ENCODE results near the gene CSF3. TPM values are rescaled to one million over a fixed set of nuclear protein-coding genes. Genes with fewer than 3 reads are reported as not detected.

Gene CSF3
- total RNA-seq: not detected
- total RNA-seq (2013): not detected

- Mint-ChIP-seq H3K36me3 (no peaks in the 10 kb centered on the region), H3K4me1 (peaks cover 0 to 20% of the 10 kb centered on the region in 2 donors), H3K9me3 (no peaks in the 10 kb centered on the region), H3K27me3 (ENCODE audit: low read depth in 2 of 2) (peaks cover 0 to 2% of the 10 kb centered on the region in 2 donors), H3K27ac (no peak within 1 kb of the TSS), H3K4me3 (no peak within 1 kb of the TSS)
- 57% methylated on average over 20 of the region's 20 CpGs for WGBS (ENCODE audit: insufficient coverage)
- intact Hi-C loops (cut with micrococcal nuclease): no loop called here
- no peak for TF ChIP-seq CTCF (IDR thresholded peaks at IDR 0.05)
- no peak for ATAC-seq
- H3K9me3 ChIP-seq (ENCODE audit: control insufficient read depth, insufficient read depth, low read length): no peaks in the 10 kb centered on the region
- no peak within 1 kb of the TSS for H3K27ac ChIP-seq (ENCODE audit: low read length)
- no peak for DNase-seq
- peaks cover 10% of the 10 kb centered on the region for H3K36me3 ChIP-seq (ENCODE audit: control insufficient read depth, insufficient read depth, low read length)
- H3K4me3 ChIP-seq (ENCODE audit: low read length): no peak within 1 kb of the TSS
- H3K4me1 ChIP-seq (ENCODE audit: control insufficient read depth, insufficient read depth, low read length): peaks cover 24% of the 10 kb centered on the region
- no peaks in the 10 kb centered on the region for H3K27me3 ChIP-seq (ENCODE audit: control insufficient read depth, insufficient read depth, low read length)
Observed at GRCh38 chr17:40015005-40015997, at the start of gene CSF3. CSF3 (plus strand) TSS chr17:40015440; CDS start chr17:40015475, 35 bp downstream.

GRCh38 chr17:39966771-39967170 lies 48.5 kb upstream of the CSF3 start:
- Histone ChIP-seq H3K36me3 (ENCODE audit: control insufficient read depth, insufficient read depth, low read length) (no peaks in the 10 kb centered on the region), H3K4me1 (ENCODE audit: control insufficient read depth, insufficient read depth, low read length) (peaks cover 46% of the 10 kb centered on the region), H3K4me3 (ENCODE audit: low read length) (no peak overlapping the region), H3K27me3 (ENCODE audit: control insufficient read depth, insufficient read depth, low read length) (no peaks in the 10 kb centered on the region), H3K27ac (ENCODE audit: low read length) (peak overlapping the region; percentile 29), H3K9me3 (ENCODE audit: control insufficient read depth, insufficient read depth, low read length) (no peaks in the 10 kb centered on the region)
- Mint-ChIP-seq H3K27ac (peak overlapping the region; percentile 49 to 83), H3K36me3 (no peaks in the 10 kb centered on the region), H3K27me3 (ENCODE audit: low read depth in 2 of 2) (peaks cover 26 to 30% of the 10 kb centered on the region in 2 donors), H3K4me3 (peak overlapping the region; percentile 7), H3K4me1 (peaks cover 0 to 19% of the 10 kb centered on the region in 2 donors), H3K9me3 (no peaks in the 10 kb centered on the region)
- no peak for TF ChIP-seq CTCF (IDR thresholded peaks at IDR 0.05)
- intact Hi-C loops (cut with micrococcal nuclease): no loop called here
- DNase-seq: no peak
- 89% methylated on average over 6 of the region's 6 CpGs for WGBS (ENCODE audit: insufficient coverage)
- ATAC-seq: peak in 2 of 3 donors; percentile 49 to 55

- no peaks in the 10 kb centered on the region for H3K9me3 ChIP-seq (ENCODE audit: control insufficient read depth, insufficient read depth, low read length)
- H3K36me3 Mint-ChIP-seq: no peaks in the 10 kb centered on the region
- TF ChIP-seq CTCF (IDR thresholded peaks at IDR 0.05): no peak
- H3K27ac ChIP-seq (ENCODE audit: low read length): no peak overlapping the region
- no peak overlapping the region for H3K4me3 Mint-ChIP-seq
- H3K36me3 ChIP-seq (ENCODE audit: control insufficient read depth, insufficient read depth, low read length): no peaks in the 10 kb centered on the region
- 82% methylated on average over 2 of the region's 2 CpGs for WGBS (ENCODE audit: insufficient coverage)
- ATAC-seq: no peak
- peaks cover 28 to 37% of the 10 kb centered on the region in 2 donors for H3K27me3 Mint-ChIP-seq (ENCODE audit: low read depth in 2 of 2)
- no peaks in the 10 kb centered on the region for H3K27me3 ChIP-seq (ENCODE audit: control insufficient read depth, insufficient read depth, low read length)
- no peak overlapping the region for H3K4me3 ChIP-seq (ENCODE audit: low read length)
- intact Hi-C loops (cut with micrococcal nuclease): no loop called here
- peaks cover 0 to 15% of the 10 kb centered on the region in 2 donors for H3K4me1 Mint-ChIP-seq
- H3K4me1 ChIP-seq (ENCODE audit: control insufficient read depth, insufficient read depth, low read length): peaks cover 33% of the 10 kb centered on the region
- H3K27ac Mint-ChIP-seq: no peak overlapping the region
- no peaks in the 10 kb centered on the region for H3K9me3 Mint-ChIP-seq
- DNase-seq: no peak
Observed at GRCh38 chr17:39968761-39969160, 46.5 kb upstream of the CSF3 start.

Measured in natural killer cell (primary cell).